GM19324 (cell line): ENCODE measurements around the gene ENPP7.

Source experiments
- ATAC-seq: cut with Tn5 transposase; IDR thresholded peaks from one replicate; pipeline ENCODE4 v1.9.1; 2021; ENCODE audit warnings: mild to moderate bottlenecking, moderate library complexity; ENCODE audit not compliant: unreplicated experiment, low FRiP score

ENPP7 gene

GRCh38 chr17:79789943-79790804, 59.4 kb downstream of the ENPP7 start:
- no peak for ATAC-seq

- no peak for ATAC-seq
These were observed 60.3 kb downstream of the ENPP7 start for GRCh38 chr17:79790805-79791734.

- no peak for ATAC-seq
These were observed 61.0 kb downstream of the ENPP7 start for GRCh38 chr17:79791735-79792161.
